ENCODE measurements around the gene NPFFR1. TPM values are rescaled to one million over a fixed set of nuclear protein-coding genes. Genes with fewer than 3 reads are reported as not detected.

The NPFFR1 gene
- total RNA-seq, 4 donors from 2014 or later = 0.03 TPM; not detected in 3

DNA sequence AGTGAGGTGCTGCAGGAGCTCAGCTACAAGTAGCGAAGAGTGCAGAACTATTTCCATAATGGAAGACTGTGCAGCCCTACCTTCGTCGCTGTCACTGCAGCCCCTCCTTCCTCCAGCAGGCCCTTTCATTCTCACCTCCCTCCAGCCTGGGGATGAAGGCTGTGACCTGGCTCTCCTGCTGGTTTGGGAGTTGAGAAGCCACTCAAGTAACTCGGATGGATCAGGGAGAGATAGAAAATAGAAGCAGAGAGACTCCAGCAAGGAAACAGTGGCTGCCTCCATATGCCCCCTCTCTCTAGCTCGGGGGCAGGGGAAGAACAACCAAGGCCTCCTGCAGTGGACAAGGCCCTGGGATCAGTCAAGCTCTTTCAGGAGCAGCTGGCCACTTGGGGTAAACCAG, 37.4 kb upstream of the NPFFR1 start:
- in situ Hi-C loops (cut with MboI; ENCODE audit: low sequenced_read_pairs in 4 of 4) (no loop called here), intact Hi-C loops (cut with DNase I; ENCODE audit: low total_unique reads) (loop anchor here (5.0 kb wide), 1 partner anchor 41 kb away; no protein-coding TSS in a partner anchor)
- ATAC-seq = no peak
- Histone ChIP-seq H3K4me1 (peaks cover 18 to 41% of the 10 kb centered on the region in 2 donors), H3K4me3 (no peak overlapping the region), H3K27me3 (no peaks in the 10 kb centered on the region), H3K27ac (peak overlapping the region in 3 of 4 donors; percentile 10 to 36 (median 31)), H3K9me3 (no peaks in the 10 kb centered on the region), H3K36me3 (no peaks in the 10 kb centered on the region)
- no peak for DNase-seq
- TF ChIP-seq, protein P1, sequence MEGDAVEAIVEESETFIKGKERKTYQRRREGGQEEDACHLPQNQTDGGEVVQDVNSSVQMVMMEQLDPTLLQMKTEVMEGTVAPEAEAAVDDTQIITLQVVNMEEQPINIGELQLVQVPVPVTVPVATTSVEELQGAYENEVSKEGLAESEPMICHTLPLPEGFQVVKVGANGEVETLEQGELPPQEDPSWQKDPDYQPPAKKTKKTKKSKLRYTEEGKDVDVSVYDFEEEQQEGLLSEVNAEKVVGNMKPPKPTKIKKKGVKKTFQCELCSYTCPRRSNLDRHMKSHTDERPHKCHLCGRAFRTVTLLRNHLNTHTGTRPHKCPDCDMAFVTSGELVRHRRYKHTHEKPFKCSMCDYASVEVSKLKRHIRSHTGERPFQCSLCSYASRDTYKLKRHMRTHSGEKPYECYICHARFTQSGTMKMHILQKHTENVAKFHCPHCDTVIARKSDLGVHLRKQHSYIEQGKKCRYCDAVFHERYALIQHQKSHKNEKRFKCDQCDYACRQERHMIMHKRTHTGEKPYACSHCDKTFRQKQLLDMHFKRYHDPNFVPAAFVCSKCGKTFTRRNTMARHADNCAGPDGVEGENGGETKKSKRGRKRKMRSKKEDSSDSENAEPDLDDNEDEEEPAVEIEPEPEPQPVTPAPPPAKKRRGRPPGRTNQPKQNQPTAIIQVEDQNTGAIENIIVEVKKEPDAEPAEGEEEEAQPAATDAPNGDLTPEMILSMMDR (IDR thresholded peaks at IDR 0.05 in 4 of 5, conservative IDR thresholded peaks at IDR 0.05 in 1 of 5) = no peak
- no peak for TF ChIP-seq POLR2A (IDR thresholded peaks at IDR 0.05)

- DNase-seq = no peak
Observed at GRCh38 chr10:70320751-70321150, 36.9 kb upstream of the NPFFR1 start.

GRCh38 chr10:70319824-70320223, 36.0 kb upstream of the NPFFR1 start:
- H3K4me1 ChIP-seq = peaks cover 8 to 27% of the 10 kb centered on the region in 2 donors
- TF ChIP-seq, protein P1 (IDR thresholded peaks at IDR 0.05 in 4 of 5, conservative IDR thresholded peaks at IDR 0.05 in 1 of 5) = no peak
- no peak for TF ChIP-seq POLR2A (IDR thresholded peaks at IDR 0.05)
- DNase-seq = no peak
- no peak for ATAC-seq
- H3K4me3 ChIP-seq = no peak overlapping the region
- no peaks in the 10 kb centered on the region for H3K36me3 ChIP-seq
- H3K27ac ChIP-seq = peak overlapping the region in 1 of 4 donors; percentile 13
- intact Hi-C loops (cut with DNase I; ENCODE audit: low total_unique reads) = loop anchor here (5.0 kb wide), 1 partner anchor 42 kb away; no protein-coding TSS in a partner anchor
- in situ Hi-C loops (cut with MboI; ENCODE audit: low sequenced_read_pairs in 4 of 4) = no loop called here
- H3K9me3 ChIP-seq = no peaks in the 10 kb centered on the region
- H3K27me3 ChIP-seq = no peaks in the 10 kb centered on the region

More at GRCh38 chr10:70320751-70321150, 36.9 kb upstream of the NPFFR1 start:
- intact Hi-C loops (cut with DNase I; ENCODE audit: low total_unique reads) (loop anchor here (5.0 kb wide), 1 partner anchor 42 kb away; no protein-coding TSS in a partner anchor), in situ Hi-C loops (cut with MboI; ENCODE audit: low sequenced_read_pairs in 4 of 4) (no loop called here)
- Histone ChIP-seq H3K4me3 (no peak overlapping the region), H3K27me3 (no peaks in the 10 kb centered on the region), H3K9me3 (no peaks in the 10 kb centered on the region), H3K36me3 (no peaks in the 10 kb centered on the region), H3K4me1 (peaks cover 18 to 36% of the 10 kb centered on the region in 2 donors), H3K27ac (peak overlapping the region in 3 of 4 donors; percentile 31 to 59 (median 36))
- no peak for TF ChIP-seq POLR2A (IDR thresholded peaks at IDR 0.05)
- TF ChIP-seq, protein P1 (IDR thresholded peaks at IDR 0.05 in 4 of 5, conservative IDR thresholded peaks at IDR 0.05 in 1 of 5) = no peak
- ATAC-seq = no peak

DNA sequence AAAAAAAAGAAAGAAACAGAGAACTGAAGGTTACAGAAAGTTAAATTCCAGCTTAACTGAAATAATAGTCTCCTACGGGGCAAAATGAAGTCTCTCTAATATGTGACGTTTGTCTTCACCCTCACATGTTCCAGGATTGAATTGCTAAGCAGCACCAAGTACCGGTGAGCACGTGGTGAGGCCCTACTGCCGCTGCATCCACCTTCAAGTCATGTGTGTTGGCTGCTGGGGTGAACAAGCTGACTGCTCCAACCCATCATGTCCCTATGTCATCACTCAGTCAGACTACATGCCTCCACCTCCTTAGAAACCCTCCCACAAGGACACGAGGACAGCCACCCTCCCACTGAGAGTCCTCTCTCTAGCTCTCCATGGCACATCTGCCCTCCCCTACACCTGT, 35.4 kb upstream of the NPFFR1 start:
- Histone ChIP-seq H3K4me1 (peaks cover 2 to 20% of the 10 kb centered on the region in 2 donors), H3K4me3 (no peak overlapping the region), H3K36me3 (no peaks in the 10 kb centered on the region), H3K27ac (no peak overlapping the region), H3K27me3 (no peaks in the 10 kb centered on the region), H3K9me3 (no peaks in the 10 kb centered on the region)
- DNase-seq (no peak), ATAC-seq (no peak)
- in situ Hi-C loops (cut with MboI; ENCODE audit: low sequenced_read_pairs in 4 of 4) (no loop called here), intact Hi-C loops (cut with DNase I; ENCODE audit: low total_unique reads) (no loop called here)
- no peak for TF ChIP-seq POLR2A (IDR thresholded peaks at IDR 0.05)
- TF ChIP-seq, protein P1 (IDR thresholded peaks at IDR 0.05 in 4 of 5, conservative IDR thresholded peaks at IDR 0.05 in 1 of 5) = no peak

- Histone ChIP-seq H3K9me3 (no peaks in the 10 kb centered on the region), H3K4me3 (no peak overlapping the region), H3K27me3 (no peaks in the 10 kb centered on the region), H3K36me3 (no peaks in the 10 kb centered on the region), H3K4me1 (peaks cover 0 to 13% of the 10 kb centered on the region in 2 donors), H3K27ac (no peak overlapping the region)
- DNase-seq (no peak), ATAC-seq (no peak)
- TF ChIP-seq, protein P1 (IDR thresholded peaks at IDR 0.05 in 4 of 5, conservative IDR thresholded peaks at IDR 0.05 in 1 of 5) = no peak
- TF ChIP-seq POLR2A (IDR thresholded peaks at IDR 0.05) = no peak
- intact Hi-C loops (cut with DNase I; ENCODE audit: low total_unique reads) (no loop called here), in situ Hi-C loops (cut with MboI; ENCODE audit: low sequenced_read_pairs in 4 of 4) (no loop called here)
Observed at GRCh38 chr10:70317943-70318318, 34.1 kb upstream of the NPFFR1 start.
